Activated T-helper 2 cell treated with anti-CD3 and anti-CD28 coated beads, Interferon-gamma antibody, Interleukin-2, Interleukin-4, amounts not matched to agents 10 μg/mL and 5 μg/mL and 100 μg/mL, durations not matched to agents 14 hours and 24 hours and 36 hours (primary cell): ENCODE measurements around the gene HCCS. TPM values are rescaled to one million over a fixed set of nuclear protein-coding genes. Genes with fewer than 3 reads are reported as not detected.

Experiments used
- DNase-seq: peaks from one replicate; pipeline ENCODE4 v3.0.0; 2021; ENCODE audit warnings: low spot score
- H3K27ac Mint-ChIP-seq: one replicate; pipeline ENCODE4 v1.8.0; 2021; ENCODE audit warnings: mixed read lengths
- H3K27me3 Mint-ChIP-seq: one replicate; pipeline ENCODE4 v1.8.0; 2021; ENCODE audit warnings: low read depth, mixed read lengths
- H3K36me3 Mint-ChIP-seq: one replicate; pipeline ENCODE4 v1.8.0; 2021; ENCODE audit warnings: low read depth, mixed read lengths
- H3K4me1 Mint-ChIP-seq: one replicate; pipeline ENCODE4 v1.8.0; 2021; ENCODE audit warnings: low read depth, mixed read lengths
- H3K4me3 Mint-ChIP-seq: one replicate; pipeline ENCODE4 v1.8.0; 2021; ENCODE audit warnings: low read depth, mild to moderate bottlenecking, moderate library complexity, mixed read lengths
- H3K9me3 Mint-ChIP-seq: one replicate; pipeline ENCODE4 v1.8.0; 2021; ENCODE audit warnings: mixed read lengths
- intact Hi-C: fragments of 100-400 bp; cut with micrococcal nuclease; formaldehyde crosslinking; loops from one replicate; pipeline ENCODE4 v1.15.1; 2023
- total RNA-seq: library from RNA; stranded (reverse); gene quantifications from 2 replicates; pipeline ENCODE4 v1.2.3, GENCODE V29; 2022

HCCS gene
- total RNA-seq, 1 donor from 2014 or later: 24.4 TPM

DNA sequence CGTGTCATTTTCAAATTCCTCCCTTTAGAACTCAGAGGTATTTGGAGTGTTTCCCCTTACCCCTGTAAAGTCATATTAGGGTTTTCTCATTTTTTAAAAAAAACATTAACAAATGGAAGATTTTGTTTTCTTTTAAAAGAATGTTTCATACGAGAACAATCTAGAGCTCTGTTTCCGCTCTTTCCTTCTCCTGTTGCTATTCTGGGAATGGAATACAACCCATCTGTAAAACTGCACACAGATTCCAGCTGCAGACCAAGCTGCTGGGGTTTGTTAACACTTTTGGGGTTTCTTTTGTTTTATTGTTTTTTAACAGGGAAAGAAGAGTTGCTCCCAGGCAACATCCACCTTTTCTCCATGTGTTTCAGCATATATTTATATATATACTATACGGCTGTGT lies 61.3 kb downstream of the HCCS start:
- H3K4me3 Mint-ChIP-seq: no peak overlapping the region
- intact Hi-C loops: no loop called here
- H3K4me1 Mint-ChIP-seq: no peaks in the 10 kb centered on the region
- no peaks in the 10 kb centered on the region for H3K9me3 Mint-ChIP-seq
- no peak overlapping the region for H3K27ac Mint-ChIP-seq
- no peak for DNase-seq
- H3K36me3 Mint-ChIP-seq: no peaks in the 10 kb centered on the region
- no peaks in the 10 kb centered on the region for H3K27me3 Mint-ChIP-seq

Other genes with a start within 250 kb of the HCCS start
- not detected in 2 replicates for gene AMELX, start 182.1 kb downstream of the HCCS start, total RNA-seq